GM18519 (cell line): ENCODE data around the gene ZNF280D.
A peak's percentile ranks its signal among the peaks of the same experiment; 100 is the strongest.
"Not testable (repeated sequence)": the region's sequence is repeated elsewhere in the genome, so short reads cannot be mapped to it uniquely, and the experiment has no call there.

Experiments used
- ATAC-seq: cut with Tn5 transposase; IDR thresholded peaks from one replicate; pipeline ENCODE4 v1.9.1; 2021; ENCODE audit warnings: mild to moderate bottlenecking, moderate library complexity; ENCODE audit not compliant: unreplicated experiment, low FRiP score

ZNF280D gene

GRCh38 chr15:56733136-56734012, at the start of gene ZNF280D:
TSS of gene ZNF280D (minus strand) at chr15:56733509. CDS start at chr15:56707109, 26,400 bp downstream.
- ATAC-seq = peak; percentile 67

GRCh38 chr15:56782306-56782705, 49.0 kb upstream of the ZNF280D start:
- ATAC-seq = no peak

GRCh38 chr15:56781666-56782065, 48.4 kb upstream of the ZNF280D start:
- ATAC-seq = no peak

- not testable (repeated sequence) for ATAC-seq
These were observed 46.9 kb upstream of the ZNF280D start for GRCh38 chr15:56780102-56780725.

- ATAC-seq = not testable (repeated sequence)
These were observed 46.1 kb upstream of the ZNF280D start for GRCh38 chr15:56779449-56779848.

GRCh38 chr15:56778761-56779160, 45.5 kb upstream of the ZNF280D start:
- no peak for ATAC-seq

GRCh38 chr15:56776839-56777238, 43.5 kb upstream of the ZNF280D start:
- ATAC-seq = no peak

GRCh38 chr15:56775641-56776040, 42.3 kb upstream of the ZNF280D start:
- ATAC-seq = no peak

GRCh38 chr15:56774356-56774755, 41.0 kb upstream of the ZNF280D start:
- ATAC-seq = no peak

GRCh38 chr15:56772868-56773639, 39.7 kb upstream of the ZNF280D start:
- ATAC-seq = no peak

GRCh38 chr15:56770173-56770572, 36.9 kb upstream of the ZNF280D start:
- ATAC-seq = no peak

- ATAC-seq = no peak
These were observed 34.0 kb upstream of the ZNF280D start for GRCh38 chr15:56767315-56767714.

- no peak for ATAC-seq
These were observed 31.9 kb upstream of the ZNF280D start for GRCh38 chr15:56765251-56765650.

GRCh38 chr15:56763141-56763895, 30.0 kb upstream of the ZNF280D start:
- no peak for ATAC-seq

GRCh38 chr15:56760186-56760585, 26.9 kb upstream of the ZNF280D start:
- no peak for ATAC-seq

GRCh38 chr15:56759450-56759845, 26.1 kb upstream of the ZNF280D start:
- no peak for ATAC-seq

- no peak for ATAC-seq
These were observed 25.6 kb upstream of the ZNF280D start for GRCh38 chr15:56758770-56759449.

- ATAC-seq = no peak
These were observed 24.6 kb upstream of the ZNF280D start for GRCh38 chr15:56757875-56758274.

- no peak for ATAC-seq
These were observed 21.6 kb upstream of the ZNF280D start for GRCh38 chr15:56754772-56755370.
